Pulmonary artery endothelial cell (primary cell): ENCODE results near the gene CACNA2D3. TPM values are rescaled to one million over a fixed set of nuclear protein-coding genes. Genes with fewer than 3 reads are reported as not detected.

ENCODE experiments used
- total RNA-seq: library from RNA; depleted of rRNA; stranded (reverse); fragments of >200 nt; gene quantifications from 2 replicates; pipeline ENCODE4 v1.2.3, GENCODE V29; 2014

The CACNA2D3 gene
- total RNA-seq, 1 donor from 2014 or later = not detected

Other genes starting within 250 kb of the CACNA2D3 start
- 32.0 and 32.2 TPM in 2 replicates for gene ACTR8, start 240.4 kb upstream of the CACNA2D3 start, total RNA-seq
- gene SELENOK, start 230.7 kb upstream of the CACNA2D3 start, total RNA-seq = 18.4 and 18.5 TPM in 2 replicates